GM21576 (cell line): ENCODE data around the gene EPM2AIP1.
A peak's percentile ranks its signal among the peaks of the same experiment; 100 is the strongest.
"Not testable (repeated sequence)": the region's sequence is repeated elsewhere in the genome, so short reads cannot be mapped to it uniquely, and the experiment has no call there.

ENCODE experiments used
- ATAC-seq: cut with Tn5 transposase; IDR thresholded peaks from one replicate; pipeline ENCODE4 v1.9.1; 2021; ENCODE audit warnings: mild to moderate bottlenecking, moderate library complexity; ENCODE audit not compliant: unreplicated experiment

The EPM2AIP1 gene

GRCh38 chr3:36992806-36993325 is at the start of gene EPM2AIP1:
Gene EPM2AIP1, minus strand, starts transcription at chr3:36993131. Its CDS starts 54 bp downstream, at chr3:36993077.
- ATAC-seq = peak; percentile 85

- ATAC-seq = not testable (repeated sequence)
Measured at GRCh38 chr3:37042712-37043111, 49.8 kb upstream of the EPM2AIP1 start.

- no peak for ATAC-seq
Measured at GRCh38 chr3:37041546-37042195, 48.7 kb upstream of the EPM2AIP1 start.

GRCh38 chr3:37040231-37040630 is 47.3 kb upstream of the EPM2AIP1 start:
- ATAC-seq = no peak

- ATAC-seq = no peak
Measured at GRCh38 chr3:37039161-37039846, 46.4 kb upstream of the EPM2AIP1 start.

GRCh38 chr3:37037352-37037751 is 44.4 kb upstream of the EPM2AIP1 start:
- ATAC-seq = no peak

- ATAC-seq = no peak
Measured at GRCh38 chr3:37032961-37033360, 40.0 kb upstream of the EPM2AIP1 start.

GRCh38 chr3:37031096-37031682 is 38.3 kb upstream of the EPM2AIP1 start:
- ATAC-seq = no peak

- no peak for ATAC-seq
Measured at GRCh38 chr3:37030588-37030987, 37.7 kb upstream of the EPM2AIP1 start.

GRCh38 chr3:37029516-37030163 is 36.7 kb upstream of the EPM2AIP1 start:
- ATAC-seq = no peak

- ATAC-seq = no peak
Measured at GRCh38 chr3:37029111-37029510, 36.2 kb upstream of the EPM2AIP1 start.

- ATAC-seq = no peak
Measured at GRCh38 chr3:37028329-37028728, 35.4 kb upstream of the EPM2AIP1 start.

- ATAC-seq = no peak
Measured at GRCh38 chr3:37026851-37027250, 33.9 kb upstream of the EPM2AIP1 start.

GRCh38 chr3:37025561-37026335 is 32.8 kb upstream of the EPM2AIP1 start:
- no peak for ATAC-seq

- ATAC-seq = peak; percentile 63
Measured at GRCh38 chr3:37024820-37025405, 32.0 kb upstream of the EPM2AIP1 start.

- ATAC-seq = peak; percentile 46
Measured at GRCh38 chr3:37024092-37024491, 31.2 kb upstream of the EPM2AIP1 start.

GRCh38 chr3:37017683-37018082 is 24.8 kb upstream of the EPM2AIP1 start:
- no peak for ATAC-seq

- no peak for ATAC-seq
Measured at GRCh38 chr3:37016903-37017302, 24.0 kb upstream of the EPM2AIP1 start.

GRCh38 chr3:37015642-37016041 is 22.7 kb upstream of the EPM2AIP1 start:
- no peak for ATAC-seq

- no peak for ATAC-seq
Measured at GRCh38 chr3:37014620-37015019, 21.7 kb upstream of the EPM2AIP1 start.
